ENCODE measurements around the gene LRRC37A. TPM values are rescaled to one million over a fixed set of nuclear protein-coding genes. Genes with fewer than 3 reads are reported as not detected.

Gene LRRC37A

Small RNA genes within 50 kb of the gene (small RNA-seq; reads per million reads assigned to genes)
- gene RN7SL656P (ENCODE audit: insufficient read depth): not detected
